Left renal cortex interstitium (tissue), 4 donors: ENCODE data around the gene ZNF429. TPM values are rescaled to one million over a fixed set of nuclear protein-coding genes. Genes with fewer than 3 reads are reported as not detected.
"Not testable (repeated sequence)": the region's sequence is repeated elsewhere in the genome, so short reads cannot be mapped to it uniquely, and the experiment has no call there.

Experiments
- DNase-seq, 4 donors: peaks; one replicate each; pipeline ENCODE4 v3.0.0-alpha.2; 2013; ENCODE audit warnings: low read depth in 4 of 4, low spot score in 2 of 4, missing footprints in 1 of 4
- polyA plus RNA-seq, 4 donors: library from polyadenylated mRNA; unstranded; fragments of 120-200 nt; gene quantifications; one replicate each; pipeline ENCODE4 v1.2.1, GENCODE V29; 2013; ENCODE audit not compliant: insufficient read length in 4 of 4

The ZNF429 gene
- polyA plus RNA-seq, 4 donors = 23.3 to 33.7 (median 28.1) TPM

GRCh38 chr19:21512609-21513008 lies 7.2 kb downstream of the ZNF429 start:
- not testable (repeated sequence) for DNase-seq

- no peak for DNase-seq
Measured at GRCh38 chr19:21513651-21514050, 8.2 kb downstream of the ZNF429 start.

DNA sequence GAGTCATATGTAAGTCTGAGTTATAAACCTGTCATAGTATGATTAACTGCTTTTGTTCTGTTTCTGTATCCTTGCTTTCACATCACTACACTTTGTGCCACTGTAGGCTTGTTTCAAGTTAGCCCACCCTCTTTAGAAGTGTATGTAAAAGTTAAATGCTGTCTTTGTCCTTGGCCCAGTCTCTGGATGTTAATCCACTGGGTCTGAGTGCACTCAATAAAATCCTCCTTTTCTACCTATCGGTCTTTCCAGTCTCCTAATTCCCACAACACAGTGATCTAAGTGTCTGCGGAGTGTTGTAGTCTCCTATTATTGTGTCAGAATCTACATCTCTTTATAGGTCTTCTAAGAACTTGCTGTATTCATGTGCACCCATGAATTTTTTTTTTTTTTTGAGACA lies 14.1 kb downstream of the ZNF429 start:
- DNase-seq = no peak

GRCh38 chr19:21532904-21533303 lies 27.5 kb downstream of the ZNF429 start:
- no peak for DNase-seq

- not testable (repeated sequence) for DNase-seq
Measured at GRCh38 chr19:21536741-21537290, 31.4 kb downstream of the ZNF429 start.

- DNase-seq = no peak
Measured at GRCh38 chr19:21559444-21559843, 54.0 kb downstream of the ZNF429 start.

DNA sequence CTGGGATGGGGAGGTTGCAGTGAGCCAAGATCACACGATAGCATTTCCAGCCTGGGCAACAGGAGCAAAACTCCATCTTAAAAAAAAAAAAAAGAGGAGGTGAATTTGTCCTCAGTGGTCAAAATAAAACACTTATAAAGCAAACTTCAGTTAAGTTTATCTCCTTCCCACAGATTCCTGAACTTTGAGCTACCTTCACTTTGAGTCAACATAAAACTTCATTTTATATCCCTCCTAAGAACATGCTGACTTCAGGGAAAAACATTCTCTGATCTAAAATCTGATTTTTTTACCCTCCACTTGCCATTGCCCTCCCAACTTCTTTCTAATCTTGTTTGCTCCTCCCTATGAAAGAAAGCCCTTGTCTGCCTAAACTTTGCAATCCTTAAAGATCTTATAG lies 59.0 kb downstream of the ZNF429 start:
- DNase-seq = no peak

- no peak for DNase-seq
Measured at GRCh38 chr19:21566073-21566472, 60.7 kb downstream of the ZNF429 start.

GRCh38 chr19:21567806-21568205 lies 62.4 kb downstream of the ZNF429 start:
- DNase-seq = not testable (repeated sequence)

- peak; percentile 76 to 92 (median 84) for DNase-seq
Measured at GRCh38 chr19:21568816-21569493, 63.6 kb downstream of the ZNF429 start.

DNA sequence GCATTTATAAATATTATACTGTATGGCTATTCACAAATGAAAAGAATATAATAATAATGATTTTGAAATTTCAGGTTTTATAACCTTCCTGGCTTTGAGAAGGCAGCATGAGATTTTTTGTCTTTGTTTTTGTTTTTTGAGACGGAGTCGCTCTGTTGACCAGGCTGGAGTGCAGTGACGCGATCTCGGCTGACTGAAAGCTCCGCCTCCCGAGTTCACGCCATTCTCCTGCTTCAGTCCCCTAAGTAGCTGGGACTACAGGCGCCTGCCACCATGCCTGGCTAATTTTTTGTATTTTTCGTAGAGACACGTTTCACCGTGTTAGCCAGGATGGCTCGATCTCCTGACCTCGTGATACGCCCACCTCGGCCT lies 64.1 kb downstream of the ZNF429 start:
- no peak for DNase-seq

DNA sequence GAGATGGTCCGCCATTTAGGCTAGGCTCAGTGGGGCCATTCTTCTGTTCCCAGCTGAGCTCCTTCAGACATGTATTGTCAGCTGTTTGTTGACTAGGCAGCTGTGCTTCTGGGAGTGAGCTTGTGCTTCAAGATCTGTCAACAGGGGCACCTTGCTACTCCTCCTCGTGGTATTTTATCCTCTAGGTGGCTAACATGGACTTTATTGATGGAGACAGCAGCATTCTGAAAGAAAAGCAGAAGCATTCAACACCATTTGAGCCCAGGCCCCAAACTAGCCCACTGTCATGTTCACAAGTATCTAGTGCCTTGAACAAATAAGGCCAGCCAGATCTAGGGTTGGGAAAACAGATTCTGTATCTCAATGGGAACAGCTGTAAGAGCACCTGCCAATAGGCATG lies 65.9 kb downstream of the ZNF429 start:
- no peak for DNase-seq

DNA sequence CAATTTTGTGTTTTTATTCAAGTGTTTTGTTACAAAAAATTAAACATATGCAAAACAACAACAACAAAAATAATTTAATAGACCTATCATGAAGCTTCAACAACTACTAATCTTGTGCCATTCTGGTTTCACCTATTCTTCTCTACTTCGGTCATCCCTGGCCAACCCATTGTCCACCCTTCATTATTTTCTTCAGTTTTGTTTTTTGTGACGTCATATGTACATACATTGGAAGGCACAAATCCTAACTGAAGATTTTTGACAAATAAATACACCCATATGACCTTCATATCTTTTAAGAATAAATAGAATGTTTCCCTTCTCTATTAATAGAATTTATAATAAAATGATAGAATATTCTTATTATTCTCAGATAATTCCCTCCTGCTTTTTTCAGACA lies 69.2 kb downstream of the ZNF429 start:
- no peak for DNase-seq

- no peak for DNase-seq
Measured at GRCh38 chr19:21576481-21576880, 71.1 kb downstream of the ZNF429 start.

GRCh38 chr19:21580101-21580500 lies 74.7 kb downstream of the ZNF429 start:
- DNase-seq = no peak

DNA sequence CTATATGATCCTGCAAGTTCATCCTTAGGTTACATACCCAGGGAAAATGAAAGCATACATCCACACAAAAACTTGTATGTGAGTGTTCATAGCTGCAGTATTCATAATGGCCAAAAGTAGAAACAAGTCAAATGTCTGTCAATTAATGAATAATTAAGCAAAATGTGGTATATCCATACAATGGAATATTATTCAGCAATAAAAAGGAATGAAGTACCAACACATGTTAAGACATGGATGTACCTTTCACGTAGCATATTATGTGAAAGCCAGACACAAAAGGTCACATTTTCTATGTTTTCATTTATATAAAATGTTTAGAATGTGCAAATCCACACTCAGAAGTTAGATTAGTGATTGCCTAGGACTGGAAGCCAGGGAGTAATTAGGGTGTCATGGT lies 75.4 kb downstream of the ZNF429 start:
- no peak for DNase-seq

DNA sequence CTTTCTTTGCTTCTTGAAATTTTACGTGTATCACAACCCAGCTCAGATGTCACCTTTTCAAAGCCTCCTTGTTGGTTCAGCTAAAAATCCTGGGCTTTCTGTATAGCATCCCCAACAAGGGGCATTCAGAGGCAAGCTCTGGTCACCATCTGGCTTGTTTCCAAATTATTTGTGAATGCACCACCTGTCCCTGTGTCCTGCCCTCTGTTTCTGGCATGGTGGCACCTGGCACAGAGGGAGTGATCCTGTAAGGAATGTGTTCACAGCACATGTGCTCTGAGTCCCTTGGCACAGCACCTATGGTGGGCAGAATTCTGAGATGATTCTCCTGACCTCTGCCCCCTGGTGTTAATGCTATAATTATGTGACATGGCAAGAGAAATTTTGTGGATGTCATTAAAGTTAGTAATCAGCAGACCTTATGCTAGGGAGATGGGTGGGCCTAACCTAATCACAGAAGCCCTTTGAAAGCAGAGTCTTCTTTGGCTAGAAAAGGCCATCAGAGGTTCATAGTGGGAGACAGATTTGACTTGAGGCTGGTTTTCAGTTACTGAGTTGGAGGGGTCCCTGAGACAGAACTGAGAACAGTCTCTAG lies 76.3 kb downstream of the ZNF429 start:
- DNase-seq = no peak

DNA sequence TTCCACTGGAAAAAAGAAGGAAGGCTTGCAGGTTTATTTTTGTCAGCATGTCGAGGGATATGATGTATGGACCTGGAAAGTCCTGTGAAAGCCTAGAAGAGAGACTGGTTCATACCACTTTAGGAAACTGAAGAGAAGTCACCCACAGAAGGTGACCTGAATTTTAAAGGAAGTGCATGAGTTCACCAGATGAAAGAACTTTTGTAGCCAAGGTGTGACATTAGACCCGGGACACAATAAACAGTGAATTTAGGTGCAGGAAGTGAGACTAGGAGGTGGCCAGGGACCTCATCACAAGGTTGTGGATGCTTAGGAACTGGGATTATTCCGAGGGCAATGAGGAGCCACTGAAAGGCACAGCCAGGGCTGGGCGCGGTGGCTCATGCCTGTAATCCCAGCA lies 79.1 kb downstream of the ZNF429 start:
- DNase-seq = no peak

DNA sequence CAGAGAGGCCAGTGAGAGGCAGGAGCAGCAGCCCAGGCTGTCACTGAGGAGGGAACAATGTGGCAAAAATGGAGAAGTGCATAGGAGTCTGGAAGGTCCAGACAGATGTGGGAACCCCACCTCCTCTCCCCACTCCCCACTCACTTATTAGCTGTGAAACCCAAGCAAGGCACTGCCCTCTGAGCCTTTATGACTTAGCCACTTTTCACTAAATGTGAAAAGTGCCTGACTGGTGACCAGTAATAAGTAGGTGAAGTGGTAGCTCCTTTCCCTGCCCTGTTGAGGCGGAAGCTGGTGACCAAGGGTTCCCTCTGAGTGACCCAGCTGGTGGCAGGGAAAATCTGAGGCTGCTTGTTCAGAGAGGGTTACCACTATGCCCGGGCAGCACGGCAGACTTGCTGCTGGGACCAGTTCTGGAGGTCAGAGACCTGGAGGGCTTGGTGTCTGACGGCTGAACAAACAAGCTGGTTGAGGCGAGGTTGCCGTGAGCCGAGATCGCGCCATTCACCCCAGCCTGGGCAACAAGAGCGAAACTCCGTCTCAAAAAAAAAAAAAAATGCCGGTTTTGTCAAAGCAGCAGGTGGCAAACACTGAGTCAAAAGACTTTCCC lies 80.0 kb downstream of the ZNF429 start:
- DNase-seq = no peak

GRCh38 chr19:21586311-21587116 lies 81.1 kb downstream of the ZNF429 start:
- no peak for DNase-seq

GRCh38 chr19:21587117-21587461 lies 81.7 kb downstream of the ZNF429 start:
- no peak for DNase-seq
